ENCODE data around the gene C6orf47. TPM values are rescaled to one million over a fixed set of nuclear protein-coding genes. Genes with fewer than 3 reads are reported as not detected.

The C6orf47 gene
- total and polyA plus RNA-seq, 10 of the 15 experiments (the other 5 are each of a cell fraction or from before 2014, with no cell fraction given) = 0.16 to 20.4 (median 17.3) TPM; not detected in 1

DNA sequence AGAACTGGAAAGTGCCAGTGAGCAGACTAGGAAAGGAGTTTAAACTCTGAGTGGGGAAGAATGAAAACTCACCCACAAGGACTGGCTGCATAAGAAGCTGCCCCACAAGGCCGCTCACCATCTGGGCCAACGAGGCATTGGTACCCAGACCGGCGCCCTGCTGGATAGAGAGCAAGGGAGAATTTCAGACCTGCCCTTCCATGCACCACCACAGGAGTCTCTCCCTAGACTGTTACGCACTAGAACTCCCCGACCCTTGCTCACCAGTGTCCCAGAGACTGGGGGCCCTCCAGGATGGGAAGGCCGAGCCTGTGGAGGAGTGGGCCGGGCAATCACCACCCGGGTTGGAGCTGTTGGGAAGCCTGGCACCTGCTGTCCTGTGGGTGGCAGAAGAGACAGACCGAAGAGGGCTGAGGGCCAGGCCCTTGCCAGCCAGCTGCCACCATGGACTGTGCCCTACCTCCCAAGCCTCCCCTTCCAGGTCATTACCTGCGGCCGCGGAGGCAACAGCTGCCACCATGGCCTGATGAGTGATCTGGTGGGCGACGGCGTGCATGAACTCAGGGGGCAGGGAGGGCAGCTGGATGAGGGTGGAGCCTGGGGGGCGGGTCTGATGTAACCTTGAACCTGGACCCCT is 16.6 kb downstream of the C6orf47 start:
- Histone ChIP-seq H3K4me3 (no peak overlapping the region), H3K36me3 (ENCODE audit: control insufficient read depth in 2 of 2, insufficient read depth in 2 of 2, low read length in 1 of 2) (peaks cover 36 to 55% of the 10 kb centered on the region in 2 experiments), H4K20me1 (ENCODE audit: control insufficient read depth, insufficient read depth) (no peaks in the 10 kb centered on the region; the same call in 1 of the 2 replicates), H3K9ac (ENCODE audit: control insufficient read depth, insufficient read depth, low read length) (no peak overlapping the region), H3K4me2 (ENCODE audit: control insufficient read depth, insufficient read depth) (no peak overlapping the region), H3K27ac (ENCODE audit: control insufficient read depth, insufficient read depth) (no peak overlapping the region), H3K4me1 (ENCODE audit: control insufficient read depth, insufficient read depth, low read length) (no peaks in the 10 kb centered on the region), H3K79me2 (ENCODE audit: control insufficient read depth, insufficient read depth, low read length) (no peaks in the 10 kb centered on the region), H3K27me3 (replicated peaks in 1 of 2; ENCODE audit: control insufficient read depth in 2 of 2, insufficient read depth in 2 of 2, low read length in 1 of 2) (no peaks in the 10 kb centered on the region), H2AFZ (ENCODE audit: control insufficient read depth, low read depth, low read length) (no peak overlapping the region), H3K9me3 (replicated peaks; ENCODE audit: control insufficient read depth, insufficient read depth, low read length) (no peaks in the 10 kb centered on the region)
- TF ChIP-seq NR2C2 (IDR thresholded peaks at IDR 0.05; ENCODE audit: borderline replicate concordance, control insufficient read depth, insufficient read length, low read depth) (no peak), BHLHE40 (IDR thresholded peaks at IDR 0.05; ENCODE audit: borderline replicate concordance in 1 of 2, low read depth in 2 of 2, low read length in 1 of 2) (no peak), IKZF2 (IDR thresholded peaks at IDR 0.05) (no peak), HDAC6 (IDR thresholded peaks at IDR 0.05; ENCODE audit: unreplicated experiment) (no peak)
- ATAC-seq (no peak), FAIRE-seq (no peak), DNase-seq (ENCODE audit: low read depth, low spot score) (no peak)
- RAD21 ChIA-PET (ENCODE audit: unreplicated experiment) = interaction anchor here (0.6 kb wide), 1 partner anchor 763 kb away, joined by 4 read pairs; no protein-coding TSS in a partner anchor
- no TSS peak for BruUV-seq (replicated peaks)
- SMC1A ChIA-PET (ENCODE audit: uncharacterized antibody, unreplicated experiment) = interaction anchor here (1.8 kb wide), 1 partner anchor 8 kb away, joined by 10 read pairs; the partner anchor contains the start of gene BAG6
- intact Hi-C loops (cut with micrococcal nuclease; ENCODE audit: unreplicated experiment) = no loop called here
- in situ Hi-C loops (cut with MboI) = no loop called here
- 90% methylated on average over 17 of the region's 17 CpGs for WGBS (ENCODE audit: insufficient coverage, insufficient replicate concordance, low lambda C conversion rate, missing lambda C conversion rate)
- CTCF ChIA-PET = no interaction called here
- POLR2A ChIA-PET = interaction anchor here (1.0 to 1.3 kb wide), 2 partner anchors 9 to 94 kb away, joined by 4 to 5 read pairs; partner anchors contain the start of gene BAG6

DNA sequence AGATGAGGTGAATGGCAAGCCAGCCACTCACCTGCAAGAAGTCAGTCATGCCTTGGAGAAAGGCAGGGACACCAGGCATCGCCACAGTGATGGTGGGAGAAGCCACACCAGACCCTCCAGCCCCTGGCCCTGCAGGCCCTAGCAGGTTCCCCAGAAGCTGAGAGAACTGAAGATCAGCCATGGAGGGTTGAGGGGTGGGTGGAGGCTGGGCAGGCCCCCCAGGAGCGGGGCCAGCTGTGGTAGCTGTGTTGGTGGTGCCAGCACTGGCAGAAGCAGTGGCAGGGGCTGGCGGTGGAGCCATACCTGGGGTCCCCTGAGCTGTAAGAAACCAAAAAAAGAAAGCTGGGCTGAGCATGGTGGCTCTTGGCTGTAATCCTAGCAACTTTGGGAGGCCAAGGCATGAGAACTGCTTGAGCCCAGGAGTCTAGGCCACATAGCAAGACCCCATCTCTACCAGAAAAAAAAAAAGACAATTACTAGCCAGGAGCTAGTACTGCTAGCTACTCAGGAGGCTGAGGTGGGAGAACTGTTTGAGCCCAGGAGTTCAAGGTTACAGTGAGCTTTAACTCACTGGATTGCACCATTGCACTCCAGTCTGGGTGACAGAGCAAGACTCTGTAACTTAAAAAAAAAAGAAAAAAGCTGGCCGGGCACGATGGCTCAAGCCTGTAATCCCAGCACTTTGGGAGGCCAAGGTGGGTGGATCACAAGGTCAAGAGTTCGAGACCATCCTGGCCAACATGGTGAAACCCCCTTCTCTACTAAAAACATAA is 17.6 kb downstream of the C6orf47 start:
- no peak overlapping the region for H3K27ac ChIP-seq (ENCODE audit: control insufficient read depth, insufficient read depth)
- H3K4me2 ChIP-seq (ENCODE audit: control insufficient read depth, insufficient read depth) = no peak overlapping the region
- peaks cover 31 to 50% of the 10 kb centered on the region in 2 experiments for H3K36me3 ChIP-seq (ENCODE audit: control insufficient read depth in 2 of 2, insufficient read depth in 2 of 2, low read length in 1 of 2)
- intact Hi-C loops (cut with micrococcal nuclease; ENCODE audit: unreplicated experiment) = no loop called here
- in situ Hi-C loops (cut with MboI) = no loop called here
- POLR2A ChIA-PET = interaction anchor here (1.0 to 1.3 kb wide), 2 partner anchors 10 to 93 kb away, joined by 4 to 5 read pairs; partner anchors contain the start of gene BAG6
- H2AFZ ChIP-seq (ENCODE audit: control insufficient read depth, low read depth, low read length) = no peak overlapping the region
- no peaks in the 10 kb centered on the region for H3K9me3 ChIP-seq (replicated peaks; ENCODE audit: control insufficient read depth, insufficient read depth, low read length)
- ATAC-seq (no peak), DNase-seq (ENCODE audit: low read depth, low spot score) (no peak), FAIRE-seq (no peak)
- no peaks in the 10 kb centered on the region for H3K27me3 ChIP-seq (replicated peaks in 1 of 2; ENCODE audit: control insufficient read depth in 2 of 2, insufficient read depth in 2 of 2, low read length in 1 of 2)
- BruUV-seq (replicated peaks) = no TSS peak
- TF ChIP-seq SMC3 (IDR thresholded peaks at IDR 0.05; ENCODE audit: borderline replicate concordance, low read length) = no peak
- TF ChIP-seq GATAD2B (conservative IDR thresholded peaks at IDR 0.05; ENCODE audit: low read depth) = no peak
- no peak for TF ChIP-seq PAX8 (IDR thresholded peaks at IDR 0.05)
- TF ChIP-seq NRF1 (conservative IDR thresholded peaks at IDR 0.05; ENCODE audit: low read depth, low read length) = no peak
- no peak for TF ChIP-seq ZBED1 (IDR thresholded peaks at IDR 0.05; ENCODE audit: borderline replicate concordance)
- TF ChIP-seq, protein P1, sequence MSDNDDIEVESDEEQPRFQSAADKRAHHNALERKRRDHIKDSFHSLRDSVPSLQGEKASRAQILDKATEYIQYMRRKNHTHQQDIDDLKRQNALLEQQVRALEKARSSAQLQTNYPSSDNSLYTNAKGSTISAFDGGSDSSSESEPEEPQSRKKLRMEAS (IDR thresholded peaks at IDR 0.05; ENCODE audit: low read depth, low read length) = no peak
- TF ChIP-seq, protein P2, sequence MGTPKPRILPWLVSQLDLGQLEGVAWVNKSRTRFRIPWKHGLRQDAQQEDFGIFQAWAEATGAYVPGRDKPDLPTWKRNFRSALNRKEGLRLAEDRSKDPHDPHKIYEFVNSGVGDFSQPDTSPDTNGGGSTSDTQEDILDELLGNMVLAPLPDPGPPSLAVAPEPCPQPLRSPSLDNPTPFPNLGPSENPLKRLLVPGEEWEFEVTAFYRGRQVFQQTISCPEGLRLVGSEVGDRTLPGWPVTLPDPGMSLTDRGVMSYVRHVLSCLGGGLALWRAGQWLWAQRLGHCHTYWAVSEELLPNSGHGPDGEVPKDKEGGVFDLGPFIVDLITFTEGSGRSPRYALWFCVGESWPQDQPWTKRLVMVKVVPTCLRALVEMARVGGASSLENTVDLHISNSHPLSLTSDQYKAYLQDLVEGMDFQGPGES (IDR thresholded peaks at IDR 0.05) = no peak
- TF ChIP-seq RUNX3 (IDR thresholded peaks at IDR 0.05; ENCODE audit: low read length) = no peak
- TF ChIP-seq CHD4 (IDR thresholded peaks at IDR 0.05) = no peak
- no peak for TF ChIP-seq ZNF274 (IDR thresholded peaks at IDR 0.05; ENCODE audit: insufficient read depth, insufficient read length)
- no peak for TF ChIP-seq YBX1 (IDR thresholded peaks at IDR 0.05)
- no peak for TF ChIP-seq IKZF2 (IDR thresholded peaks at IDR 0.05)
- TF ChIP-seq TARDBP (IDR thresholded peaks at IDR 0.05; ENCODE audit: borderline replicate concordance) = no peak
- H3K79me2 ChIP-seq (ENCODE audit: control insufficient read depth, insufficient read depth, low read length) = no peaks in the 10 kb centered on the region
- H3K4me3 ChIP-seq = no peak overlapping the region
- CTCF ChIA-PET = no interaction called here
- no peaks in the 10 kb centered on the region for H3K4me1 ChIP-seq (ENCODE audit: control insufficient read depth, insufficient read depth, low read length)
- H3K9ac ChIP-seq (ENCODE audit: control insufficient read depth, insufficient read depth, low read length) = no peak overlapping the region
- RAD21 ChIA-PET (ENCODE audit: unreplicated experiment) = interaction anchor here (0.5 kb wide), 1 partner anchor 29 kb away, joined by 3 read pairs; no protein-coding TSS in a partner anchor
- no peaks in the 10 kb centered on the region for H4K20me1 ChIP-seq (ENCODE audit: control insufficient read depth, insufficient read depth)
- WGBS (ENCODE audit: insufficient coverage, insufficient replicate concordance, low lambda C conversion rate, missing lambda C conversion rate) = 97% methylated on average over 6 of the region's 6 CpGs
- SMC1A ChIA-PET (ENCODE audit: uncharacterized antibody, unreplicated experiment) = interaction anchor here (0.6 to 1.8 kb wide), 2 partner anchors 9 to 20 kb away, joined by 3 to 10 read pairs; partner anchors contain the start of gene BAG6
